Adipose tissue (tissue), 3 donors: Measurements from ENCODE around the gene TNPO3. TPM values are rescaled to one million over a fixed set of nuclear protein-coding genes. Genes with fewer than 3 reads are reported as not detected.

Experiments used
- H3K27ac ChIP-seq: one replicate; pipeline ENCODE4 v1.5.1; 2013; ENCODE audit warnings: low read depth, low read length
- WGBS, 3 donors: extraction: QIAGEN DNeasy Blood & Tissue Kit; methylation state at CpG; one replicate each; pipeline ENCODE4 v1.1.7; 2013; 5-methylcytosine and 5-hydroxymethylcytosine counted together
- polyA plus RNA-seq, 3 donors: library from polyadenylated mRNA; stranded (reverse); fragments of 200-250 nt; gene quantifications; one replicate each; pipeline ENCODE4 v1.2.3, GENCODE V29; 2013
- donor health status: healthy with polysubstance abuse.
- donor health status: Bipolar disorder and iron deficiency.
- donor health status: healthy.

The TNPO3 gene
- polyA plus RNA-seq, 3 donors, result 13.0 to 16.3 (median 15.3) TPM

DNA sequence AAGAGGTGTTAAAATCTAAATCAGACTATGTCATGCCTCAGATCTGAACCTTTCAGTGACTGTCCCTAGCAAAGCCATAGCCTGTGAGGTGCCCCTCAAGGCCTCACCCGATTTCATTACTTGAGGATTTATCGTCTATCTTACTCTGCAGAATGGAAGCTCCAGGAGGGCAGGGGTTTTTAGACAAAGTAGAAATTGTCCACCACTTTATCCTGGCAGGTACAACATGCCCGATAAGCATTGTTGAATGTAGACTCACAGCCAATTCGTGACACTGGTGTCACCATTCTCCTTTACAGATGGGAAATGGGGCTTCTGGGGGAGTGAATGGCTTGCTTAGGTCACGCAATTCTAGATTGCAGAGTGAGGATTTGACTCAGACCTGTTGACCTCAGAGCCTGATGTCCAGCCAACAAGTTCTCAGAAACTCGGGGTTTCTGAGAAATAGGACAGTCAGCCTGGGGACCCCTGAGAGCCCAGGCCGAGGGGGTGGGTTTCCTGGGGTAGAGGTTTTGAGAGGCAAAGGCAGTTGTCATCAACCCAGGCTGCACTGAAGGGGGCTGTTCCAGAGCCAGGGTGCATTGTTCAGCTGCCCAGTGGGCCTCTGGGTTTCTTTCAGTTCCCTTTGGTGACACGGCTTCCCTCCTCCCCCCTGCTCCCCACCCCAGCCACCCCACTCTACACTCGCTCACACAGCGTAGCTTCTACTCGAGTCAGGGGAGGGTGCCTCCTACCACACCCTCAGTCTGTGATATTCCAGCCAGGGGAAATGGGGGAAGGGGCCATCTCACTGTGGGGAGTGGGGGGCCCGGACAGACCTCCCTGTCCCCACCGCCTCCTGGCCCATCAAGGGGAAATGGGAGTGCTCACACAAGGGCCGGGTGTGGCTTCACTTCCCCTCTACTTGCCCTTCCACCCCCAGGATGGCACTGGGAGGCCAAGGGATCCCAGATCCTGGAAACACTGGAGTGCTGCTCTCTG lies 120.3 kb downstream of the TNPO3 start:
- no peak overlapping the region for H3K27ac ChIP-seq
- 59 to 74% (median 62%) methylated on average over 14 of the region's 14 CpGs for WGBS, 3 donors

DNA sequence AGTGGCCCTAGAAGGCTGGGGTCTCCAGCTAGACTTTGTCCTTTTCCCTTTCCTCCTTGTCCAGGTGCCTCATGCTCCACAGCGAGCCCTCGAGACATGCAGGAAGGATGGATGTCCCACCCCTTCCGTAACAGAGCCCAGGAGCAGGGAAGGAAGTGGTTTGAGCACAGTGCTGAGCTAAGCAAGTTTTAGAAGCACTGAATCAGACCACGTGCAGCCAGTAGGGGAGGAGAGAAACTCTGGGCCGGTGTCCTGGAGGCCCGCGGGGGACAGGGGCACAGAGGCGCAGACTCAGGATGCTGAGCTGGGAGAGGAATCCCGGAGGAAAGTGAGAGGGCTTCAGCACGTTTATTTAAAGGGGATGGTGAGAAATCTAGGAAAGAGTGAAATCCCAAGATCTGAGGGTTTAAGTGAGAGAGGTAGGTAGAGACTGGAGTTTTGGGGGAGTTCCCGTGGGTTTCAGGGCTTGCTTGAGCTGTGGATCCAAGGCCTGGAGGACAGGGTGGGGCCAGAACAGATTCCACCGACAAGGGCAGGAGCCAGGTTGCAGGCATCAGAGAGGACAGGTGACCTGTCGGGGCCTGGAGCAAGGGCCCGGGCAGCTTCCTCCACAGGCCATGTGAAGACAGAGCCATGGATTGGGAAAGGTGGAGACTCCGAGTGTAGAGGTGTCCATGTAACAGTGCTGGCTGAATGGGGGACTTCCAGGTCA lies 121.6 kb downstream of the TNPO3 start:
- H3K27ac ChIP-seq, result no peak overlapping the region
- WGBS, 3 donors, result 35 to 61% (median 39%) methylated on average over 15 of the region's 15 CpGs

DNA sequence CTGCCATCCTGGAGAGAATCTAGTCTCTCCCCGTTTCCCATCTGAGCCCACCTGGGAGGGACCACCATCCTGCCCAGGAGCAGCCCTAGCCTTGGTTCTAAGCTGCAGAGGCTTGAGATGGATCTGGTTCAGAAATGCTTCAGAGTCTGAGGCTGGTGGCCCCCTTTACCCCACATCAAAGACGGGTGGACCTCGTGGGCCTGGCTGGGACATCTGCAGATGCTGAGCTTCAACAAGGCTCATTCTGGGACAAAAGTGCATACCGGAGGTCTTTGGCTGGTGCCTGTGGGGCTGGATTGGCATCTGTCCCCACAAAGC lies 122.1 kb downstream of the TNPO3 start:
- WGBS, 3 donors, result 53 to 74% (median 56%) methylated on average over 4 of the region's 4 CpGs
- no peak overlapping the region for H3K27ac ChIP-seq

DNA sequence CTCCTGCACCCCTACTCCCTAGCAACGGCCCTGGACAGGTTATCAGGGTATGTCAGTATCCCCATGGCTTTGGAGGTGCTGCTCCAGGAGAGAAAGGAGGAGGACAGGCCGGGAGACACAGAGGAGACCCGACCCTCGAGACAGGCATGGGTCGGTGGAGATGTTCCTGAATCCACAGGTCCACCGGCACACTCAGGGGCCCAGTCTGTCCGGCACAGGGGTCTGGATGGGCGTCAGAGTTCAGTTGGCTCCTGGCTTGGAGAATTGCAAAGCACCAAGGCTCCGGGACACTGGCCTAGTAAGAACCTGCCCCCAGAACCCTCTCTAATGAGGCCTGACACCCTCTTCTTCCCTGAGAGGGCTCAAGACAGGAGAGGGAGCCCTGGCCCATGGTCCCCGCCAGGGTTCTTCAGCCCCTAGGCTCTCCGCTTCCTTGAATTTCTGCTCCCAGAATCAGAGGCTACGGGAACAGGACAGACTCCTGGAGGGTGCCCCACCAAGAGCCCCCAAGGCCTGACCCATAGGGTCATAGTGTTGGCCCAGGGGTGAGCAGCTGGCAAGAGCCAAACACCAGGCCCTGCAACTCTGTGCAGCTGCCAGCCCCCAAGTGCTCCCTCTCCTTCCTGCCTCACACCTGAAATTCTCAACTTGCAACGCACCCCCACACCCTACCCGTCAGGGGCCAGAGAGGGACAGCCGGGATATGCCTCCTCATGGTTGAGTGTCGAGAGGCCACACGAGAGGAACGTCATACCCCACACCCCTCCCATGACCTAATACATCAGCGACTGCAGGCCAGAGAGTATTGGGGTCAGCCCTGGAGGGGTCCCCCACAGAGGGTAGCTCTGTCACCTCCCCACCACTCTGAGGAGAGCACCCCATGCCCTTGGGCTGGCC lies 122.7 kb downstream of the TNPO3 start:
- 83 to 89% (median 89%) methylated on average over 19 of the region's 19 CpGs for WGBS, 3 donors
- H3K27ac ChIP-seq, result no peak overlapping the region

DNA sequence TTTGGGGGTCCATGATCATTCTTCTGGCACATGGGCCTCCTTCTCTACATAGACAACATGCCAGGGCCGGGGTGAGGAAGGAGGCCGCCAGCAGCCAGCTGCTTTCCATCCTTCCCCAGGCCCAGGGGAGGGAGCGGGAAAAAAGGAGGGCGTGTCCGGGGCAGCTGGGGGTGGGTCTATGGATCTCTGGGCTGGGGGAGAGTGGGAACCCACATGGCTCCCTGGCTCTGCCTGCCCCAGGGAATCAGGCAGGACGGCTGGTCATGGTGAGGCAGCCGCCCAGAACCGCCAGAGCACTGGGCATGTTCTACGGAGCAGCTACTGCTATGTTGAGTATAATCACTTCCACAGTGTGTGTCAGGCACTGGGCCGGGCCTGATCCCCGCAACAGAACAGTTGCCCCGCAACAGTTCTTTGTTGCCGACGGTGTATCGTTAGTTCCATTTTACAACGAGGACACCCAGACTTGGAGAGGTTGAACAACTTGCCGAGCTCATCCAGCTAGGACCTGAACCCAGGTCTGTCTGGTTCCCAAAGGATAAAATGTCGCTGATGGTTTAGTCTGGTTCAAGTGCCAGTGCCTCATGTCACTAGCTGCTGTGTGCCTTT lies 123.6 kb downstream of the TNPO3 start:
- no peak overlapping the region for H3K27ac ChIP-seq
- WGBS, 3 donors, result 92 to 94% (median 94%) methylated on average over 18 of the region's 18 CpGs

DNA sequence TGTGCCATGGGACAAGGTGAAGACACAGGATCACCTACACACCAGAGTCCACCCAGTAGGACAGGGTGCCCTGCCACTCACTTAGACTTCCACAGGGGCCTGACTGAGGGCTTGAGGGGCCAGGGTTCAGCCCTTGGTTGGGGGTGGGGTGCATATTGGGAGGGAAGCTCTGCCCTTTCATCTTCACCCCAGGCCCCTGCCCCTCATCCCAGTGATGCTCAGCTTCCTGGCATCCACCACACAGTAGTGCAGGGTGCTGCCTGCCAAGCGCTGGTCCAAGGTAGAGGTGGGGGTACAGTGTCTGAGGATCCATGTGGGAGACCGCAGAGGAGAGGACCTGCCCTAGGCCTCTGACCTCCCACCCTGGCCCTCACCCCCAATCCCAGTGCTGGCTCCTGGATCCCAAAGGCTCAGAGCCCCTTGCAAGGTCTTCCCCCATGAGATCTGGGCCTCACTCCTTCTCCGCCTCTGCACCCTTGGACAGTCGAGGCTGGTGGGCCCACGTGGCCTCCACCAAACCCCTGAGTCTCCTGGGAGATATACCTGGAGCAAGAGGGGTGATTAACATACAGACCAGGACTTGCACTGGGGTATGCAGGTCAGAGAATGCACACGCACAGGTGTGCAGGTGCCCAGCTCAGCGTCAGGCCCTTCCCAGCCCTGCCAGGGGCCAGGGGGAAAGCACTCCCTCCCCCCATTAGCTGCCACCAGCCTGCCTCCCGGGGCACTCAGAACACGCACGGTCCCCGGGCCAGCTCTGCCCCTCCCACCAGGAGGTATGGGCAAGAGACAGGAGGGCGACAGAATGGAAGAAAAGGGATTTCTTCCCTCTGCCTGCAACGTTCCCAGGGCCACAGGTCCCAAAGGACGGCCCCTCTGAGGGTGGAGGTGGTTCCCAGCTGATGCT lies 125.8 kb downstream of the TNPO3 start:
- WGBS, 3 donors, result 72 to 90% (median 84%) methylated on average over 14 of the region's 14 CpGs
- no peak overlapping the region for H3K27ac ChIP-seq

DNA sequence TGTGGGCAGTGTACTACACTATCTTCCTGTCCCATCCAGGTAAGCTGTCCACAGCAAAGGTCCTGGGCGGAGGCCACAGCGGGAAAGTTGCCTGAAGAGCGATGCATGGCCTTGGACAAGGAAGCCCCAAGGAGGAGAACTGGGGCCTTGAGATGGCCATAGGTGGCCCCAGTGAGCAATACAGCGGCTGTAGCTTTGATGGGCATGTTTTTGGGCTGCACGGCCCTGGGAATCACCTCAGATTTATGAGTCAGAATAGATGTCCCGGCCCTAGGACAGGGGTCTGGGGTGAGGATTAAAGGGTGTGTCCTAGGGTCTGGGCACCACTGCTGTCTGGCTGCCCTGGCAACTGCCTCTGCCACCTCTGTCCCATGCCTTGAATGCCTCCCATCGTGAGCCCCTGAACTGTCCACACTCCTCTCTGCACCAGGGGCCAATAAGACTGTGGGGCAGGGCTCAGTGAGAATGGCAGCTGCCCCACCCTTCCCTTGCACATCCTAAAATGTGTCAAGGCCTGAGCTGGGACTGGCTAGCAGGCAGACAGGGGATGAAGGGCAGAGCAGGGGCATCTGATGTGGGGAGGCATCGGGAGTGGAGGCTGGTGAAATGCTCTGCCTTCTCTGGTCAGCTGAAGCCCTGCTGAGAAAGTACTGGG lies 126.6 kb downstream of the TNPO3 start:
- no peak overlapping the region for H3K27ac ChIP-seq
- 94 to 98% (median 96%) methylated on average over 8 of the region's 8 CpGs for WGBS, 3 donors

DNA sequence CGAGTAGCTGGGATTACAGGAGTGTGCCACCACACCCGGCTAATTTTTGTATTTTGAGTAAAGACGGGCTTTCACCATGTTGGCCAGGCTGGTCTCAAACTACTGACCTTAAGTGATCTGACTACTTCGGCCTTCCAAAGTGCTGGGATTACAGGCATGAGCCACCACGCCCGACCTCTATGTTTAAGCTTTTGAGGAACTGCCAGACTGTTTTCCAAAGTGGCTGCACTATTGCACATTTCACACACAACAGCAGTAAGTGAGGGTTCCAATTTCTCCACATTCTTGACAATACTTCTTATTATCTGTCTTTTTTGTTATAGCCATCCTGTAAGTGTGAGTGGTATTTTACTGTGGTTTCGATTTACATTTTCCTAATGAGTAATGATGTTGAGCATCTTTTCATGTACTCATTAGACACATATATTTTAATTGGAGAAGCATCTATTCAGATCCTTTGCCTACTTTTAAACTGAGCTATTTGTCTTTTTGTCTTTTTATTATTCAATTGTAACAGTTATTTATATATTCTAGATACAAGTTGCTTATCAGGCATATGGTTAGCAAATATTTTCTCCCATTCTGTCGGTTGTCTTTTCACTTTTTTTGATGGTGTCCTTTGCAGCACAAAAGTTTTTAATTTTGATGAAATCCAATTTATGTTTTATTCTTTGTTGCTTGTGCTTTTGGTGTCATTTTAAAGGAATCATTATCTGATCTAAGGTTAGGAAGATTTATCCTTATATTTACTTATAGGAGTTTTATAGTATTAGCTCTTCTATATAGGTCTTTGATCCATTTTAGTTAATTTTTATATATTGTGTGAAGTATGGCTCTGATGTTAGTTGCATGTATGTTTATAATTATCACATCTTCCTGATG lies 130.0 kb downstream of the TNPO3 start:
- no peak overlapping the region for H3K27ac ChIP-seq
- whole genome bisulfite sequencing, 3 donors, result 65 to 81% (median 77%) methylated on average over 8 of the region's 8 CpGs

DNA sequence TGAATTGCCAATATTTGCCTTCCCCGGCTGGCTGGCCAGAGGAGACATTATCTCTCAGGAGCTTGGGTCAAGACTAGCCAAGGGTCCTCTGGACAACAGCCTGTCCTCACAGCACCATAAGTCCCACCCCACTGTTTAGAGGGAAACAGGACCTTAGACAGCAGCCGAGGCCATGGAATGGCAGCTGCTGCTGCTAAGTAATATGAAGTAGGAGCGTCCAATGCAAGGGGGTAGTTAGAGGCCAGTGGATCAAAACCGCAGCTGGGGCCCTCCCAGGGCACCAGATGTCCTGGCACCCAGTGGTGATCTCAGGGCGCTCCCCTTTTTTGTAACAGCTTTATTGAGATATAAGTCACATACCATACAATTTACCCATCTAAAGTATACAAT lies 131.5 kb downstream of the TNPO3 start:
- 78 to 86% (median 82%) methylated on average over 5 of the region's 5 CpGs for WGBS, 3 donors
- H3K27ac ChIP-seq, result no peak overlapping the region

DNA sequence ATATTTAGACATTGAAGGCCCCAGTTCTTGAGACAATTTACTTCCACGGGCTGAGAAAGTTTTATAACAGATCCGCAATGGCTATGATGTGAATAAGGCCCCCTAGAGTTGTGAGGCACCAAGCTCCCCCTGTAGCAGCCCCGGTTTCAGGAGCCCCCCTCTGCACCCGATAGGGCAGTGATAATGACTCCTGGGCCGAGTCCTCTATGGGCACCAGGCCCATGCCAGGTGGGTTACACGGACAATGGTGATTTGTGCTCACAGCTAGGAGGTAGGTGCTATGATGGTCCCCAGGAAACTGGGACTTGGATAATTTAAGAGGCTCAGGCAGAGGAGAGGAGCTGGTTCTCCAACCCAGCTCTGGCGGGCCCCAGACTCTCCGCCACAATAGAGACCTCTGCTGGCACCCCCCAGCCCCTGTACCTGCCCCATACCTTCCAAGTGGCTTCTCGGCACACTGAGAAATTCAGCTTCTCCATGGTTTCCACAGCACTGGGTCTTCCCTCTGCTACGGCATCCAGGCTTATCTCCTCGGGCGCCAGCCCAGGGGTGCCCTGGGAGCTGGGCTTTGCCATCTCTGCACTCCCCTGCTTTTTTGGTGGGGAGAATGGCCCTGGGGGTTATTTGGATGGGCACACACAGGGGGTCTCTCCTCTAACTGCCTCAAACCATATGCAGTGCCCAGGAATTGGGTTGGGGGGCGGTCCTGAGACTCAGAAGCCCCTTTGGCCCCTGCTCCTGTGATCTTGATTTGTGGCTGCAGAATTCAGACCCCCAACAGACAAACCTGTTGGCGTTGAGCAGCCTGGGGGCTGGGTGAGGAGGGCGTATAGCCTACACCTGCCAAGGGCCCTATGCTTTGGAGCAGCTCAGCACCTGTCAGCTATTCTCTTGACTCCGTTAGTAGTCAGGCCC lies 132.2 kb downstream of the TNPO3 start:
- 78 to 87% (median 84%) methylated on average over 16 of the region's 16 CpGs for WGBS, 3 donors
- H3K27ac ChIP-seq, result no peak overlapping the region

DNA sequence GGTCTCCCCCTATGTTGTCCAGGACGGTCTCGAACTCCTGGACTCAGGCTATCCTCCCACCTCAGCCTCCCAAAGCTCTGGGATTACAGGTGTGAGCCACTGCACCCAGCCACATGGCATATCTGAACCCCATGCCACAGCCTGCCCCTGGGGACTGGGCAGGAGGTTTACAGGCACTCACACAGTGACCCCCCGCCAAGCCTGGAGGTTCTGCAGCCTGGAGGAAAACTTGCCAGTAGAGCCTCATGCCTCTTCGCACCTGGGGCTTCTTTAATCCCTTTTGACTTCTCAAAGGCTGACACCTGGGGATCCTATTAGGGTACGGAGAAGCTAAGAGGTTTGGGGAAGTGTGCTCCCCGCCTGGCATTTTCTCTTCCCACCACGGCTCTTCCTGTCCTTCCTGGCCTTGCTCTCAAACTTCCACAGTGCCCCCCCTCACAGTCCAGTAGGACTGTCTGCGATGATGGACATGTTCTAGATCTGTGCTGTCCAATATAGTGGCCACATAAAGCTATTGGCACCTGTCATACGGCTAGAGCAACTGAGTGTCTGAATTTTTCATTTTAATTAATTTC lies 133.0 kb downstream of the TNPO3 start:
- no peak overlapping the region for H3K27ac ChIP-seq
- 69 to 82% (median 70%) methylated on average over 9 of the region's 9 CpGs for WGBS, 3 donors

DNA sequence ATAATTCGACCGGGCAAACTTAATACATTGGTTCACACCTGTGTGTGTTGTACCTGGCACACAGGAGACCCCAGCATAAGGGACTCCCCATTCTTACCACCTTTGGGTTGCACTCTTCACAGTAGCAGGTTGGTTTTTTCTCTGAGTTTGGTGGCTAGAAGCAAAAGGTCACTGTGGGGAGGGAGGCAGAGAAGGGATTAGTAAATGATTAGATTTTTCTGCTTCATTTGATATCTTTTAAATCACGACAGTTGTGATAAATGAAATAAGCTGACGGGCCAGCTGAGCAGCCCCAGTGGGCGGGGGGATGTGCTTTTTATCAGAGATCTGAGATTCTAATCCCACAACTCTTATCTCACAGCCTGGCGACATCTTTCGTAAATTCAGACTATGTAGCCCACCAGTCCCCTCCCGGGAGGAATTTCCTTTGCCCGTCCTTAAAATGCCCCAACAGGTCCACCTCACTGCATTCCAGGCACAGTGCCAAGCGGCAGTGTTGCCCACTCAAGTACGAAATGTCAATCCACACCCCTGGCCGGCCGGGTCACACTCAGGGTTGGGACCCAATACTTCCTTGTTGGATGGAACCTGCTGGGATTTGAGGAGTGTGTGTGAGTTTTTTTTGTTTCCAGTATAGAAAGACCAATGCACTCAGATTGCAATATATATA lies 133.9 kb downstream of the TNPO3 start:
- no peak overlapping the region for H3K27ac ChIP-seq
- WGBS, 3 donors, result 34 to 67% (median 60%) methylated on average over 13 of the region's 13 CpGs

DNA sequence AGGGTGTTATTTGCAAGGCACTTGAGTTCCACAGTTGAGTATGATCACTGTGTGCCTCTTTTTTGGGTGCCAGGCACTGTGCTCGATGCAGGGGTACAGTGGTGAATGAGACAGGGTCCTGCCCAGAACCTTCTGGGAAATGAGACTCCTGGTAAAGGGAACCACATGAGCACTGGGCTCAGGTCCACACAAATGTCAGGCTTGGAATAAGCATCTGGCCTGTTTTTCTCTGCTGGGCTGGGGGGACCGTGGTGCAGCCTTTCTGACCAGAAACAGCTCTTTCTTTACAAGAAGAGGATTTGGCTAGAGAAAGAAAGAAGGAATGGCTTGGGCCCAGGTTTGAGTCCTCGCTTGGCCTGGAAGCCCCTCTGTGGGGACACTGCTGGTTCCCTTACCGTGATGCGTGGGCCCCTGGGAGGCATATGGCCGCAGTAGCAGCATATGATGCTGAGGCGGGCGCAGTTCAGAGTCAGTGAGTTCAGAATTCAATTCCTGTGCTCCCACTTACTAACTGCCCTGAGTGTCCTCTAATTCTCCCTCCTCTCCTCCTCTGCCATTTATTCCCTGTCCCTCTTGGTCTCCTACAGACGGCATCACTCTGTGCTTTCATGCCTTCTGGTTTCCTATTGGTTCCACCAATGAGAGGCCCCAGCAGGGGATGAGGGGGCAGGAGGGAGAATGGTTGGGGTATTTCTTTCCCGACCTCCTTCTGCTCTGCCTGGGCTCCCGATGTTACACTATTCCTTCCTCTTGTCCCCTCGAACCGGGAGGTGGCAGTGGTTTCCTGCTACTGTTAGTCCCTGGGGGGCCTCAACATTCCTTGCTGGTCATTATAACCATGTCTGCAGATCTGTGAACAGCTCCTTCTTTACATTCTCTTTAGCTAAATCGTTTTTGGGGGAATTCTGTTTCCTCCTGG lies 134.8 kb downstream of the TNPO3 start:
- H3K27ac ChIP-seq, result no peak overlapping the region
- 49 to 60% (median 53%) methylated on average over 14 of the region's 14 CpGs for WGBS, 3 donors
